GM12872 (cell line): Measurements from ENCODE around the gene SLC35G1.

Source experiments
- TF ChIP-seq, protein P1 (sequence below): IDR thresholded peaks from 3 replicates; pipeline ENCODE4 v1.5.1; 2011; ENCODE audit warnings: low read depth, mild to moderate bottlenecking, low read length, moderate library complexity; ENCODE audit not compliant: insufficient read depth

SLC35G1 gene

DNA sequence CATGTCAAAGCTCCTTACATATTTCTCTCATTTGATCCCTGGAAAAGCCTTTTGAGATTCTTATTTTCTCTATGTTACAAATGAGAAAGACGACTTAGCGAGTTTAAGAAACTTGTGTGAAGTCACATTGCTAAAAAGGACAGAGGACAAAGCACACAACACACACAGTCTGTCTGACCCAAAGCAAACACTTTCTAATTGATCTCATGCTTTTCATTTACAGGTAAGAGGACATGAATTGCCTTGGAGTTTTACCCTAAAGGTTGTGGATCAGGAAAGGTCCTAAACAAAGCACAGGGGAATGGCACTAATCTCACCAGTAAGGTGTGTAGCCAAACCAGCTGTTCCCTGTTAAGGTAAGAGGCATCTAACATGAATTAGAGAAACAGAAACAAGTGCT, 18.7 kb downstream of the SLC35G1 start:
- TF ChIP-seq, protein P1, sequence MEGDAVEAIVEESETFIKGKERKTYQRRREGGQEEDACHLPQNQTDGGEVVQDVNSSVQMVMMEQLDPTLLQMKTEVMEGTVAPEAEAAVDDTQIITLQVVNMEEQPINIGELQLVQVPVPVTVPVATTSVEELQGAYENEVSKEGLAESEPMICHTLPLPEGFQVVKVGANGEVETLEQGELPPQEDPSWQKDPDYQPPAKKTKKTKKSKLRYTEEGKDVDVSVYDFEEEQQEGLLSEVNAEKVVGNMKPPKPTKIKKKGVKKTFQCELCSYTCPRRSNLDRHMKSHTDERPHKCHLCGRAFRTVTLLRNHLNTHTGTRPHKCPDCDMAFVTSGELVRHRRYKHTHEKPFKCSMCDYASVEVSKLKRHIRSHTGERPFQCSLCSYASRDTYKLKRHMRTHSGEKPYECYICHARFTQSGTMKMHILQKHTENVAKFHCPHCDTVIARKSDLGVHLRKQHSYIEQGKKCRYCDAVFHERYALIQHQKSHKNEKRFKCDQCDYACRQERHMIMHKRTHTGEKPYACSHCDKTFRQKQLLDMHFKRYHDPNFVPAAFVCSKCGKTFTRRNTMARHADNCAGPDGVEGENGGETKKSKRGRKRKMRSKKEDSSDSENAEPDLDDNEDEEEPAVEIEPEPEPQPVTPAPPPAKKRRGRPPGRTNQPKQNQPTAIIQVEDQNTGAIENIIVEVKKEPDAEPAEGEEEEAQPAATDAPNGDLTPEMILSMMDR = no peak

DNA sequence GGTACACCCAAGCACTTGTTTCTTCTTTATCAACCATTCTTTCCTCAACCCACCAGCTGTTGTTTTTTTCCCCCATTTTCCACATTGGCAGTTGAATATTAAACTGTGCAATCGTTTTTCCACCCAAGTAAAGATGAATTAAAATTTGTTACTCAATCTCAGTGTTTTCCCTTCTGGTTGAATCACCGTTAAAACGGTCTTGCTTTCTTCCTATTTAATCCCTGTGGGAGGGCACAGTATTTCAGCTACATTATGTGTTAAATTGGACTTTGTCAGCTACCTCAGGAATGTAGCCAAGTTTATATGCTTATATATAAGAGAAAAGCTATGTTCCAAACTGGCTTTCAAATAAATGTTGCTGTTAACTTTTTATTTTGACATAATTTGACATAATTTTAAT, 19.9 kb downstream of the SLC35G1 start:
- TF ChIP-seq, protein P1 = no peak

DNA sequence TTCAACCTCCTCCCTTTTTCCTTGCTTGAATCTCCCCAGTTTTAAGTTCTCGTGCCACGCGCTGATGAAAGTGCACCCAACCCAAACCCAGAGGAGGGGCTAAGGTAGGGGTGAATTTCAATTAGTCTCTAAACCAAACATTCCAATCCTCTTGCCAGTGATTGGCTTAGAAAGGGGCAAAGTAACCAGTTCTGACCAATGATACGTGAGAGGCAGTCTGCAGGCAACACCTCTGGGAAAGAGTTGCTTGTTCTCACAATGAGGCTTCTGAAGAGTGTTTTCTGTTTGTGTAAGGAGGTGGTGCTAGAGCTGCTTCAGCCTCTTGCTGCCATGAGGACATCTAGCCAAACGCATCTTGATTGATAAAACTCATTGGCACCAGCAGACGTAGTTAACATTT, 21.8 kb downstream of the SLC35G1 start:
- TF ChIP-seq, protein P1 = no peak

DNA sequence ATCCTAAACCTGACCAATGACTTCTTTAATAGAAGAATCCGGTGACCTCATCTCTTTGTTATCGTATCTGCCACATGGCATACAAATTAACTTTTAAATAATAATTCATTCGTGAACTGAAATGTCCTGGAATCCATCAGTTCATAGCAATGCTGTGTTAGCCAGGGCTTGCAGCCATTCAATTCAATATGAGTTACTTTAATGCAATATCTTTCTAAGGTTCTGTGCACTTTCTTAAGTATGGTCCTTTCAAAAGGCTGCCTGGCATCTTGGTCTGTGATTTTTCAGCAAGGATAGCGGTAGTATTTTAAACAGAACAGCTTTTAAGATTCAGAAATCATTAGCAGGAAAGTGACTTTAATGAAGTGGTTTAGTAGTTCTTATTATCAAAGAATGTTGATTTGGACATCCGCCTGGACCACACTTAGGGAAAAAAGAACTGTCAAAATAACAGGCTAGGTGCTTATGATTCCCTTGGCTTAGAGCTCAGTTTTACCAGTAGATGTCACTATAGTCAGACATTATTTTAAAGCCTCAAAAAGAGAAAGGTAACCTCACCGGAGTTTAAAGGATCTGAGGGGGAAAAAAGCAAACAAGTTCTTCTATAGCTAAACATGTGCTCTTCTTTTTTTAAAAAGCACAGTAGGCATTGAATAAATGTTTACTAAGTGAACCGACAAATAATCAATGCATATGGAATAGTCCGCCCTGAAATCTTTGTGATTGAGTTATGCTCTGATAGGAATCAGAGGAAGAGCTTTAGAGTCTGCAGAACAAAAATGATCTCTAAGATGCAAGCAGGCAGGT, 22.7 kb downstream of the SLC35G1 start:
- TF ChIP-seq, protein P1 = peak; percentile 32; the same call in 1 of the 3 replicates

DNA sequence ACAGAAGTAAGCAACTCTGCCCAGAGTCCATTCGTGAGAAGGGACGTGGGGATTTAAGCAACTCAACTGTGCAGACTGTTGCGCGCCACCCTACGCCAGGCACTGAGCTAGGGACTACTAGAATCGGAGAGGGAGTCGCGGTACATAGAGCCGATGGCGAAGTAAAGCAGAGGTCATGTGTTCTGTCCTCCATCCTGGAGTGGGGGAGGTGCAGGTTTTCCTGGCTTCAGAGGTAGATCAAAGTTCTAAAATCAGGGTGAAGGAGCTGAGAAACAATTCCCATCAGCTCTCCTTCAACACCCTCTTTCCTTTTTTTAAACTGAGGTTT, 23.2 kb downstream of the SLC35G1 start:
- TF ChIP-seq, protein P1 = no peak

DNA sequence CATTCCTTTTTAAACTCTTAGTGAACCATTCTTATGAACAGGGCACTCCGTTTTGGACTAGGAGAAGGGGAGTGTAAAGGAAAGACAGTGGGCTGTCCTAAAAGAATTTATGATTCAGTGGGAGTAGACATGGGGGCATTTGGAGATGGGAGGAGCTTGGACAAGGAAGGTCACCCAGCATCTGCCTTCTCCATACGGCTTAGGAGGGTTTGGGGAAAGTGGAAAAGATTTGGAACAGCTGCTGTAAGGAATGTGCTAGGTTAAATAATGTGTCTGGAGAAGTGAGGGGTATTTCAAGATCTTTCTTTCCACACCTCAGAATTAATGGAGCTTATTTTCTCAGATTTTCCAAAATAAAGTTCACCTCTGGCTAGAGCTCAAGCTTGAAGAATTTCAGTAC, 24.0 kb downstream of the SLC35G1 start:
- TF ChIP-seq, protein P1 = no peak

DNA sequence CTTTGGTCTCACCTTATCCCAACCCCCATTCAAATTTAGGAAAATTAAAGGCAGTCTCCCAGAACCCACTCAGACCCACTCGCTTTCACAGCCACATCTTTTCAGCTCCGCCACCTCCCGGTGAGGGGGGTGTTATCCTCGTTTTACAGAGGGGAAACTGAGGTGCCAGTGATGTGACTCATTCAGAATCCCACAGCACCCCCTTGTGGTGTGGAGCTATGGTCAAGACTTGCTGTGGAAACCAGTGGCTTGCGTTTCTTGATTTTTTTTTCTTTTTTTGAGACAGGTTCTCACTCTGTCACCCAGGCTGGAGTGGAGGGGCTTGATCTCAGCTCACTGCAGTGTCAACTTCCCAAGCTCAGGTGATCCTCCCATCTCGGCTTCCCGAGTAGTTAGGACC, 27.6 kb downstream of the SLC35G1 start:
- TF ChIP-seq, protein P1 = peak; percentile 68; the same call in 2 of the 3 replicates
